HCT116 (cell line): ENCODE measurements around the gene ALDH1L2. TPM values are rescaled to one million over a fixed set of nuclear protein-coding genes. Genes with fewer than 3 reads are reported as not detected.

Experiments
- ATAC-seq: fragments of 200-7000 bp; cut with Tn5 transposase; 2 replicates; pipeline ENCODE4 v1.9.1; 2020; ENCODE audit warnings: mild to moderate bottlenecking, moderate library complexity
- BruUV-seq: library from RNA; stranded (reverse); fragments of 400-500 nt; replicated peaks from 2 replicates; lab custom pipeline; 2021; lab: Mats Ljungman, UMichigan
- CTCF ChIA-PET: fragments of 300-600 bp; sonication (Branson Sonifier 250); formaldehyde crosslinking; loops from one replicate; lab custom pipeline; 2021; ENCODE audit warnings: antibody characterized with exemption; lab: Charles Lee
- POLR2A ChIA-PET: fragments of 300-600, 350-600 bp; sonication (Branson Sonifier 250); formaldehyde crosslinking; loops from one replicate; lab custom pipeline; 2021; ENCODE audit warnings: antibody characterized with exemption; lab: Charles Lee
- RAD21 ChIA-PET, 2 experiments: fragments of 300-600 bp; sonication (Branson Sonifier 250); formaldehyde crosslinking; loops; one replicate each; lab custom pipeline; 2023; ENCODE audit warnings: low total read pairs in 2 of 2; ENCODE audit not compliant: uncharacterized antibody in 2 of 2, unreplicated experiment in 2 of 2, low non-redundant PET in 1 of 2; lab: Charles Lee
- DNase-seq: peaks from one replicate; pipeline ENCODE4 v3.0.0-alpha.2; 2010; ENCODE audit warnings: low read depth, low spot score
- H2AFZ ChIP-seq: fragments of 200-600 bp; shearing (Covaris generic), sonication (generic); 2 replicates; pipeline ENCODE4 v1.6.1; 2017; ENCODE audit warnings: low read depth, mixed run types, mixed read lengths, antibody characterized with exemption, low read length; ENCODE audit not compliant: poor library complexity, severe bottlenecking
- H3K27ac ChIP-seq: 2 replicates; pipeline ENCODE4 v1.5.1; 2012; ENCODE audit warnings: low read depth, low read length
- H3K27me3 ChIP-seq: fragments of 200-600 bp; sonication (generic); 2 replicates; pipeline ENCODE4 v1.6.1; 2016; ENCODE audit warnings: mixed run types, low read length, mixed read lengths; ENCODE audit not compliant: insufficient read depth
- H3K36me3 ChIP-seq, 2 experiments: fragments of 200-500 bp in 1 of 2; fragments of 200-600 bp in 1 of 2; sonication (Bioruptor generic) in 1 of 2; sonication (generic) in 1 of 2; 2 replicates each; pipeline versions ENCODE4 v1.5.1 to v1.6.1; 2014 to 2016; ENCODE audit warnings: low read length in 2 of 2, inconsistent platforms in 1 of 2, mixed read lengths in 1 of 2, mixed run types in 1 of 2; ENCODE audit not compliant: insufficient read depth in 2 of 2, control insufficient read depth in 1 of 2
- H3K4me1 ChIP-seq, 2 experiments: fragments of 200-600 bp in 1 of 2; sonication (generic) in 1 of 2; 2 replicates each; pipeline versions ENCODE4 v1.5.1 to v1.6.1; 2012 to 2017; ENCODE audit warnings: low read length in 2 of 2, inconsistent platforms in 1 of 2, mild to moderate bottlenecking in 1 of 2, mixed read lengths in 1 of 2, mixed run types in 1 of 2, moderate library complexity in 1 of 2; ENCODE audit not compliant: insufficient read depth in 2 of 2, control insufficient read depth in 1 of 2
- H3K4me2 ChIP-seq: fragments of 200-600 bp; sonication (generic); 2 replicates; pipeline ENCODE4 v1.6.1; 2017; ENCODE audit warnings: mixed run types, low read length, mixed read lengths
- H3K4me3 ChIP-seq, 2 experiments: fragments of 200-600 bp in 1 of 2; sonication (generic) in 1 of 2; replicated peaks in 1 of 2; 2 replicates each; pipeline ENCODE4 v1.5.1; 2011 to 2016; ENCODE audit warnings: low read length in 2 of 2, control low read depth in 1 of 2, low read depth in 1 of 2, mild to moderate bottlenecking in 1 of 2, mixed read lengths in 1 of 2, mixed run types in 1 of 2
- H3K79me2 ChIP-seq: fragments of 200-600 bp; sonication (generic); 2 replicates; pipeline ENCODE4 v1.6.1; 2017; ENCODE audit warnings: mild to moderate bottlenecking, mixed run types, low read length, moderate library complexity, mixed read lengths; ENCODE audit not compliant: insufficient read depth
- H3K9ac ChIP-seq: fragments of 200-600 bp; sonication (generic); 2 replicates; pipeline ENCODE4 v1.6.1; 2016; ENCODE audit warnings: low read length, mixed read lengths
- H3K9me2 ChIP-seq: fragments of 200-600 bp; sonication (generic), shearing (Covaris generic); 2 replicates; pipeline ENCODE4 v1.6.1; 2017; ENCODE audit warnings: mixed run types, mild to moderate bottlenecking, moderate library complexity; ENCODE audit not compliant: insufficient read depth
- H3K9me3 ChIP-seq, 2 experiments: fragments of 200-500 bp in 1 of 2; fragments of 200-600 bp in 1 of 2; sonication (Bioruptor generic) in 1 of 2; sonication (generic) in 1 of 2; 2 replicates each; pipeline ENCODE4 v1.6.1; 2014 to 2017; ENCODE audit warnings: low read length in 2 of 2, mixed read lengths in 2 of 2, inconsistent platforms in 1 of 2, low read depth in 1 of 2, mild to moderate bottlenecking in 1 of 2, mixed run types in 1 of 2, moderate library complexity in 1 of 2; ENCODE audit not compliant: control insufficient read depth in 1 of 2, insufficient read depth in 1 of 2
- H4K20me1 ChIP-seq: fragments of 200-600 bp; sonication (generic), shearing (Covaris generic); 2 replicates; pipeline ENCODE4 v1.6.1; 2017; ENCODE audit warnings: mixed run types, mild to moderate bottlenecking, moderate library complexity; ENCODE audit not compliant: insufficient read depth
- CBX3 ChIP-seq: IDR thresholded peaks from 2 replicates; pipeline ENCODE4 v1.6.1; 2012; ENCODE audit warnings: low read depth
- EZH2 ChIP-seq: fragments of 200-600 bp; sonication (generic); IDR thresholded peaks from 2 replicates; pipeline ENCODE4 v1.6.1; 2017; ENCODE audit warnings: antibody characterized with exemption, mixed run types
- EZH2phosphoT487 ChIP-seq: fragments of 200-600 bp; IDR thresholded peaks from 2 replicates; pipeline ENCODE4 v1.6.1; 2018; ENCODE audit warnings: antibody characterized with exemption, borderline replicate concordance
- FOSL1 ChIP-seq: IDR thresholded peaks from 2 replicates; pipeline ENCODE4 v1.6.1; 2012; ENCODE audit warnings: low read depth
- JUND ChIP-seq: IDR thresholded peaks from 2 replicates; pipeline ENCODE4 v1.6.1; 2012
- POLR2AphosphoS5 ChIP-seq: IDR thresholded peaks from 2 replicates; pipeline ENCODE4 v1.6.1; 2011; ENCODE audit warnings: mild to moderate bottlenecking, low read depth, low read length, moderate library complexity
- SP1 ChIP-seq: IDR thresholded peaks from 2 replicates; pipeline ENCODE4 v1.6.1; 2012; ENCODE audit warnings: low read depth
- TCF7L2 ChIP-seq: IDR thresholded peaks from 2 replicates; pipeline ENCODE4 v1.7.0; 2011; ENCODE audit warnings: borderline replicate concordance, inconsistent platforms; ENCODE audit not compliant: insufficient read depth, insufficient read length; ENCODE audit errors: extremely low read depth
- intact Hi-C: fragments of 100-400 bp; cut with micrococcal nuclease; formaldehyde crosslinking; loops from 2 replicates; pipeline ENCODE4 v1.10.0; 2022
- total RNA-seq: library from RNA; stranded (reverse); gene quantifications from one replicate; pipeline ENCODE4 v1.2.1, GENCODE V29; 2021; ENCODE audit not compliant: unreplicated experiment
- TF ChIP-seq, protein P1 (sequence below): IDR thresholded peaks from 2 replicates; pipeline ENCODE4 v1.6.1; 2012
- TF ChIP-seq, protein P2 (sequence below): IDR thresholded peaks from 2 replicates; pipeline ENCODE4 v1.6.1; 2012

ALDH1L2 gene
- total RNA-seq, 1 experiment from 2014 or later: 1.5 TPM

DNA sequence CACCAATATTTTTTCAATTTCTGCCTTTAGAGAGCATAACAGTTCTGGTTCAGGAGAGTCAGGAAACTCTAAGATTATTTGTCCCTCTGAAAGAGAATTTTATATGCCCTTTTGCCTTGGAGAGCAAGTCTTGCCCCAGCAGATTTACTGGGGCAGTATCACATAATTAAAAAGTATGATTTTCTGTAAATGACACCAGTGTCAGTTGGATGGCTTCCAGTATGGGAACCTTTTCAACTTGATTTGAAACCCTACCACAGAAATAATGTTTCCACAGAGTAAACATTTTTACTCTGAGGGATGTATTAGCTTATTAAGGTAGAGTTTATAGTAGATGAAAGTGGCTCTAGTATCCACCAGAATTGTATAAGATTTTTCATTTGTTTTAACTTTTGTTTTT, 82.8 kb downstream of the ALDH1L2 start:
- no peak for DNase-seq
- intact Hi-C loops: no loop called here
- Histone ChIP-seq H3K9ac (no peak overlapping the region), H4K20me1 (no peaks in the 10 kb centered on the region; the same call in 1 of the 2 replicates)
- TF ChIP-seq, protein P1, sequence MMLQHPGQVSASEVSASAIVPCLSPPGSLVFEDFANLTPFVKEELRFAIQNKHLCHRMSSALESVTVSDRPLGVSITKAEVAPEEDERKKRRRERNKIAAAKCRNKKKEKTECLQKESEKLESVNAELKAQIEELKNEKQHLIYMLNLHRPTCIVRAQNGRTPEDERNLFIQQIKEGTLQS: no peak
- TF ChIP-seq, protein P2, sequence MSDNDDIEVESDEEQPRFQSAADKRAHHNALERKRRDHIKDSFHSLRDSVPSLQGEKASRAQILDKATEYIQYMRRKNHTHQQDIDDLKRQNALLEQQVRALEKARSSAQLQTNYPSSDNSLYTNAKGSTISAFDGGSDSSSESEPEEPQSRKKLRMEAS: no peak
- TF ChIP-seq, all 23 proteins: peak for 0
- no peak overlapping the region for H2AFZ ChIP-seq
- H3K9me2 ChIP-seq: no peaks in the 10 kb centered on the region
- no peak overlapping the region for H3K4me2 ChIP-seq
- no peaks in the 10 kb centered on the region for H3K9me3 ChIP-seq
- H3K79me2 ChIP-seq: peaks cover 13% of the 10 kb centered on the region
- H3K27me3 ChIP-seq: no peaks in the 10 kb centered on the region
- ChIA-PET POLR2A (interaction anchor here (0.6 kb wide), 1 partner anchor 12 kb away, joined by 3 read pairs; no protein-coding TSS in a partner anchor), RAD21 (no interaction called here), CTCF (no interaction called here)
- no TSS peak for BruUV-seq
- H3K36me3 ChIP-seq: peaks cover 7 to 34% of the 10 kb centered on the region in 2 experiments; a peak in 3 of 4 replicates
- H3K27ac ChIP-seq: no peak overlapping the region
- no peak overlapping the region for H3K4me3 ChIP-seq
- no peak for ATAC-seq
- no peaks in the 10 kb centered on the region for H3K4me1 ChIP-seq

DNA sequence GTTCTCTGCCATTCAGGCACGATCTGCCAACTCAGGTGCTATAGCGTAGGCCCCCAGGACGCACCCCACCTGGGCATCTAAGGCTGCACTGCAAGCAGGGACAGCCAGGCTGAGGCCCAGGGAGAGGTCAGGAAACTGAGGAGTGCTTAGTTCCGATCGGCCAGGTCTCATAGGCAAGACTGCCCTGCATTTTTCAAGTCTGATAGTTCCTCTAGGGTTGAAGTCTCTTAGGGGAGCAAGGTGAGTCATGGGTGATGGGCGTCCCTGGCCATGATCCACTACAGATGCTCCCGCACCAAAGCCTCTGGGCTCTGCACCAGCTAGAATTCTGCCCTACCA, 84.9 kb downstream of the ALDH1L2 start:
- intact Hi-C loops: no loop called here
- no TSS peak for BruUV-seq
- RAD21 ChIA-PET: no interaction called here

More for the DNA sequence above, 84.9 kb downstream of the ALDH1L2 start:
- no peak overlapping the region for H3K4me2 ChIP-seq
- ATAC-seq: no peak
- CTCF ChIA-PET: no interaction called here
- no peaks in the 10 kb centered on the region for H3K27me3 ChIP-seq
- H3K27ac ChIP-seq: no peak overlapping the region
- no peaks in the 10 kb centered on the region for H3K4me1 ChIP-seq
- no peak overlapping the region for H3K4me3 ChIP-seq
- TF ChIP-seq, protein P2: no peak
- TF ChIP-seq EZH2 (no peak), POLR2AphosphoS5 (no peak), TCF7L2 (no peak), EZH2phosphoT487 (no peak), FOSL1 (no peak), CBX3 (no peak), JUND (no peak), SP1 (no peak)
- POLR2A ChIA-PET: no interaction called here
- no peak overlapping the region for H3K9ac ChIP-seq
- H3K36me3 ChIP-seq: peaks cover 14 to 38% of the 10 kb centered on the region in 2 experiments; a peak in 3 of 4 replicates
- peaks cover 13% of the 10 kb centered on the region for H3K79me2 ChIP-seq
- no peaks in the 10 kb centered on the region for H3K9me3 ChIP-seq
- DNase-seq: no peak
- no peaks in the 10 kb centered on the region; the same call in 1 of the 2 replicates for H4K20me1 ChIP-seq
- no peak overlapping the region for H2AFZ ChIP-seq
- no peaks in the 10 kb centered on the region for H3K9me2 ChIP-seq
